Adrenal gland (tissue), 19 donors: ENCODE results near the gene ZC3H12D. TPM values are rescaled to one million over a fixed set of nuclear protein-coding genes. Genes with fewer than 3 reads are reported as not detected.

ENCODE experiments used
- DNase-seq, 7 donors: peaks; one replicate each; pipeline ENCODE4 v3.0.0-alpha.2; 2019 to 2020
- H3K27ac ChIP-seq, 5 donors: fragments of 200-600 bp; sonication (generic) in 4 of 5; 1 replicate in 3 of 5; 2 replicates in 2 of 5; pipeline versions ENCODE4 v1.5.1 to v1.8.0; 2016 to 2020; ENCODE audit warnings: mild to moderate bottlenecking in 1 of 5
- H3K27me3 ChIP-seq: fragments of 200-600 bp; 2 replicates; pipeline ENCODE4 v1.8.0; 2021
- H3K36me3 ChIP-seq, 2 donors: fragments of 200-600 bp; replicated peaks in 1 of 2; 1 replicate in 1 of 2; 2 replicates in 1 of 2; pipeline versions ENCODE4 v1.5.1 to v1.8.0; 2018 to 2022
- H3K4me1 ChIP-seq, 2 donors: fragments of 200-600 bp; replicated peaks in 1 of 2; 1 replicate in 1 of 2; 2 replicates in 1 of 2; pipeline versions ENCODE4 v1.5.1 to v1.8.0; 2018 to 2021
- H3K4me3 ChIP-seq, 4 donors: fragments of 200-600 bp; sonication (generic) in 3 of 4; one replicate each; pipeline ENCODE4 v1.5.1; 2016 to 2018
- H3K9me3 ChIP-seq, 3 donors: fragments of 200-600 bp; sonication (generic) in 1 of 3; replicated peaks in 1 of 3; 1 replicate in 2 of 3; 2 replicates in 1 of 3; pipeline versions ENCODE4 v1.5.1 to v1.8.0; 2016 to 2021
- POLR2A ChIP-seq, 2 donors: fragments of 450-650 bp; IDR thresholded peaks; one replicate each; pipeline ENCODE4 v1.6.1; 2017; ENCODE audit warnings: antibody characterized with exemption in 2 of 2, mild to moderate bottlenecking in 2 of 2, moderate library complexity in 1 of 2
- WGBS, 4 donors: extraction: QIAGEN DNeasy Blood & Tissue Kit in 2 of 4; methylation state at CpG; one replicate each; pipeline versions ENCODE4 v1.1.5 to v1.1.7; 2013 to 2017; 5-methylcytosine and 5-hydroxymethylcytosine counted together
- intact Hi-C, 2 donors: fragments of 100-400 bp; cut with DNase I; formaldehyde crosslinking; loops; one replicate each; pipeline versions ENCODE4 v1.14.1 to v1.15.0; 2022 to 2023
- long read RNA-seq, 10 donors: library from polyadenylated mRNA in 3 of 10; unstranded in 2 of 10; stranded (forward) in 1 of 10; transcript quantifications; one replicate each; pipeline ENCODE4 v2.0.0 and lab custom pipeline, GENCODE V29; 2021 to 2026
- polyA plus RNA-seq, 3 donors: library from polyadenylated mRNA; stranded (reverse); fragments of 200-250 nt in 2 of 3; fragments of 350-450 nt in 1 of 3; fragmentation: Illumina TruSeq in 1 of 3; extraction: RNeasy Lipid Tissue Mini Kit (QIAGEN cat#74804) in 1 of 3; gene quantifications; one replicate each; pipeline ENCODE4 v1.2.3, GENCODE V29; 2013 to 2014
- total RNA-seq, 9 donors: library from RNA; depleted of rRNA in 4 of 9; stranded (reverse); fragments of >200 nt in 4 of 9; fragments of 120-200 nt in 1 of 9; fragmentation: NEBNext Ultra II Directional in 1 of 9; extraction: Animal tissue kit (Norgen Biotek cat#: 25700) in 1 of 9; gene quantifications; one replicate each; pipeline versions ENCODE4 v1.1.0 to v1.2.4, GENCODE V29; 2013 to 2023
- TF ChIP-seq, protein P1 (sequence below), 6 experiments: fragments of 450-650 bp in 4 of 6; fragments of 200-600 bp in 2 of 6; sonication (generic) in 1 of 6; IDR thresholded peaks; 1 replicate in 5 of 6; 2 replicates in 1 of 6; pipeline versions ENCODE4 v1.5.1 to v1.8.0; 2016 to 2021; ENCODE audit warnings: antibody characterized with exemption in 6 of 6, mild to moderate bottlenecking in 2 of 6, moderate library complexity in 1 of 6
- donor health status: healthy with polysubstance abuse.
- donor health status: Bipolar disorder and iron deficiency.
- donor health status: DM: yes; HTN: yes; CAD: no.
- donor health status: DM: no; HTN: no; CAD: no.
- donor health status: DM: no; HTN: no; CAD: no.
- donor health status: DM: yes; HTN: yes; CAD: no.

ZC3H12D gene
- 10 to 100 TPM in 1 of 9 donors, 1 to 10 TPM in 6, under 1 TPM in 2; 0.44 to 12.0 (median 1.9) TPM for total RNA-seq
- 1 to 10 TPM in 1 of 3 donors, under 1 TPM in 2; 0.48 to 2.5 (median 0.77) TPM for polyA plus RNA-seq
- long read RNA-seq, donor 1 = 0 reads
- long read RNA-seq, donor 2 = 0 reads
- long read RNA-seq, donor 3 = 0 reads
- long read RNA-seq, donor 4, partial matches to known transcripts = 1 of 1 reads
- long read RNA-seq, donor 4, other reads (novel, unspliced or antisense) = 0 of 1 reads
- long read RNA-seq, donor 5 = 0 reads
- long read RNA-seq, donor 6 = 0 reads
- long read RNA-seq, donor 7 = 0 reads
- long read RNA-seq, donor 8 = 0 reads
- long read RNA-seq, donor 9 = 0 reads
- long read RNA-seq, donor 10 = 0 reads

DNA sequence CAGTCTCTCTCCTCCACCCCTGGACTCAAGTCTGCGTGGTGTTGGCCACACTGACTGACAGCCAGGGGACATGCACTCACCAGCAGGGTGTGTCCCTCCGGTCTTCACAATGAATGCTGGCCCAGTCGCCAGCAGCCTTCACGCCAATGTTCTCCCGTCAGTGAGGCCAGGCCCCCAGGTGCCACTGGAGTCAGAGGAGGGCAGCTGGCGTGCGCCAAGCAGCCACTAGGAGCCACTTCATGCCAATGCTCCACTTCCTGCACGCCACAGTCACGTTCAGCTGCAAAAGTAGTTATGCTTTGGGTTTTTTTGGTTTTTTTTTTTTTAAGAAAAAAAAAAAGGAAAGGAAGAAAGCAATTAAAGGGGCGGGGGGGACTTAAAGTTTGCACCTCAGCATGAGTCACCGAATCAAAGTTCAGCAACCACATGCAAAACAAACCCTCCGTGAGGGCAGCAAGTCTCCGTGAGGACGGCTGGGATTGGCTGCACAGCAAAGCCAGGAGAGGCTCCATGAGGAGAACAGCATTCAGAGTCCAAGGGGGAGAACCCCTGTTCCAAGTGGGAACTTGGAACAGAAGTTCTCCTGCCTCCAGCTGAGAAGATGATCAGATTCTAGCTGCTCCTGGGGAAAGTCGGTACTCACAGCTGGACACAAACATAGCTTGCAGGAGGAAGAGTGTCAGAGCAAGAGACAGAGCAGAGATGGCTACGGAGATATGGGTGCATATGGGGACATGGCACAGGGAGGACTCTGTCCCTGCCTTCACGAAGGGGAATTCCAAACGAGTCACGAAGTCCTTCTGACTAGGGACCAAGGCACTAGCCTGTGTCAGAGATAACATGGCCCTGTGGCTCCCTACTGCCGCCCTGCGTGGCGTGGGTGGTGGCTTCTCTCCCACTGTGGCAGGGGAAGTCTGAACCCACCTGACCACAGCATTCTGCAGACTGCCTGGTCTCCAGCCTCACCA, at the start of gene ZC3H12D:
TSS of gene ZC3H12D (minus strand) at position 282 of the 968 bp plus-strand sequence. CDS start 10,471 bp downstream, outside the sequence.
- no peaks in the 10 kb centered on the region for H3K4me1 ChIP-seq
- no peak for TF ChIP-seq POLR2A (IDR thresholded peaks at IDR 0.05)
- TF ChIP-seq, protein P1, sequence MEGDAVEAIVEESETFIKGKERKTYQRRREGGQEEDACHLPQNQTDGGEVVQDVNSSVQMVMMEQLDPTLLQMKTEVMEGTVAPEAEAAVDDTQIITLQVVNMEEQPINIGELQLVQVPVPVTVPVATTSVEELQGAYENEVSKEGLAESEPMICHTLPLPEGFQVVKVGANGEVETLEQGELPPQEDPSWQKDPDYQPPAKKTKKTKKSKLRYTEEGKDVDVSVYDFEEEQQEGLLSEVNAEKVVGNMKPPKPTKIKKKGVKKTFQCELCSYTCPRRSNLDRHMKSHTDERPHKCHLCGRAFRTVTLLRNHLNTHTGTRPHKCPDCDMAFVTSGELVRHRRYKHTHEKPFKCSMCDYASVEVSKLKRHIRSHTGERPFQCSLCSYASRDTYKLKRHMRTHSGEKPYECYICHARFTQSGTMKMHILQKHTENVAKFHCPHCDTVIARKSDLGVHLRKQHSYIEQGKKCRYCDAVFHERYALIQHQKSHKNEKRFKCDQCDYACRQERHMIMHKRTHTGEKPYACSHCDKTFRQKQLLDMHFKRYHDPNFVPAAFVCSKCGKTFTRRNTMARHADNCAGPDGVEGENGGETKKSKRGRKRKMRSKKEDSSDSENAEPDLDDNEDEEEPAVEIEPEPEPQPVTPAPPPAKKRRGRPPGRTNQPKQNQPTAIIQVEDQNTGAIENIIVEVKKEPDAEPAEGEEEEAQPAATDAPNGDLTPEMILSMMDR (IDR thresholded peaks at IDR 0.05) = peak in 3 of 6 experiments; percentile 17 to 33 (median 19)
- H3K27me3 ChIP-seq = no peaks in the 10 kb centered on the region
- no peaks in the 10 kb centered on the region for H3K9me3 ChIP-seq
- no peaks in the 10 kb centered on the region for H3K36me3 ChIP-seq
- 64 to 69% (median 65%) methylated on average over 15 to 22 of the region's 22 CpGs for WGBS, 4 donors
- peak within 1 kb of the TSS in 2 of 5 donors; percentile 70 to 79 for H3K27ac ChIP-seq
- H3K4me3 ChIP-seq = no peak within 1 kb of the TSS
- intact Hi-C loops = no loop called here
- peak; percentile 23 to 60 (median 35) for DNase-seq

GRCh38 chr6:149529650-149530049, 44.8 kb upstream of the ZC3H12D start:
- WGBS, 4 donors = 97 to 99% (median 98%) methylated on average over 5 of the region's 5 CpGs
- no peaks in the 10 kb centered on the region for H3K9me3 ChIP-seq
- H3K27me3 ChIP-seq = no peaks in the 10 kb centered on the region
- H3K4me1 ChIP-seq = no peaks in the 10 kb centered on the region
- H3K27ac ChIP-seq = no peak overlapping the region
- H3K36me3 ChIP-seq = peaks cover 0 to 93% of the 10 kb centered on the region in 2 donors
- TF ChIP-seq, protein P1 (IDR thresholded peaks at IDR 0.05) = no peak
- TF ChIP-seq POLR2A (IDR thresholded peaks at IDR 0.05) = no peak
- intact Hi-C loops = no loop called here
- no peak for DNase-seq
- H3K4me3 ChIP-seq = no peak overlapping the region

- Histone ChIP-seq H3K9me3 (no peaks in the 10 kb centered on the region), H3K4me3 (no peak overlapping the region), H3K4me1 (no peaks in the 10 kb centered on the region), H3K36me3 (peaks cover 0 to 22% of the 10 kb centered on the region in 2 donors), H3K27me3 (no peaks in the 10 kb centered on the region), H3K27ac (no peak overlapping the region)
- DNase-seq = no peak
- WGBS, 4 donors = 90 to 100% (median 96%) methylated on average over 1 of the region's 1 CpG
- TF ChIP-seq, protein P1 (IDR thresholded peaks at IDR 0.05) = no peak
- TF ChIP-seq POLR2A (IDR thresholded peaks at IDR 0.05) = no peak
- intact Hi-C loops = no loop called here
These were observed 30.7 kb upstream of the ZC3H12D start for GRCh38 chr6:149515494-149515893.

- no peak for TF ChIP-seq POLR2A (IDR thresholded peaks at IDR 0.05)
- TF ChIP-seq, protein P1 (IDR thresholded peaks at IDR 0.05) = no peak
- Histone ChIP-seq H3K4me1 (no peaks in the 10 kb centered on the region), H3K27ac (no peak overlapping the region), H3K9me3 (no peaks in the 10 kb centered on the region), H3K36me3 (peaks cover 0 to 30% of the 10 kb centered on the region in 2 donors), H3K4me3 (no peak overlapping the region), H3K27me3 (no peaks in the 10 kb centered on the region)
- DNase-seq = no peak
- intact Hi-C loops = no loop called here
- WGBS, 4 donors = 74 to 83% (median 80%) methylated on average over 5 of the region's 5 CpGs
These were observed 29.1 kb upstream of the ZC3H12D start for GRCh38 chr6:149513915-149514314.
